CD1c-positive myeloid dendritic cell (primary cell): ENCODE results near the gene PTPRD.

ENCODE experiments used
- DNase-seq: peaks from one replicate; pipeline ENCODE4 v3.0.0-alpha.2; 2016; ENCODE audit errors: extremely low spot score

PTPRD gene

DNA sequence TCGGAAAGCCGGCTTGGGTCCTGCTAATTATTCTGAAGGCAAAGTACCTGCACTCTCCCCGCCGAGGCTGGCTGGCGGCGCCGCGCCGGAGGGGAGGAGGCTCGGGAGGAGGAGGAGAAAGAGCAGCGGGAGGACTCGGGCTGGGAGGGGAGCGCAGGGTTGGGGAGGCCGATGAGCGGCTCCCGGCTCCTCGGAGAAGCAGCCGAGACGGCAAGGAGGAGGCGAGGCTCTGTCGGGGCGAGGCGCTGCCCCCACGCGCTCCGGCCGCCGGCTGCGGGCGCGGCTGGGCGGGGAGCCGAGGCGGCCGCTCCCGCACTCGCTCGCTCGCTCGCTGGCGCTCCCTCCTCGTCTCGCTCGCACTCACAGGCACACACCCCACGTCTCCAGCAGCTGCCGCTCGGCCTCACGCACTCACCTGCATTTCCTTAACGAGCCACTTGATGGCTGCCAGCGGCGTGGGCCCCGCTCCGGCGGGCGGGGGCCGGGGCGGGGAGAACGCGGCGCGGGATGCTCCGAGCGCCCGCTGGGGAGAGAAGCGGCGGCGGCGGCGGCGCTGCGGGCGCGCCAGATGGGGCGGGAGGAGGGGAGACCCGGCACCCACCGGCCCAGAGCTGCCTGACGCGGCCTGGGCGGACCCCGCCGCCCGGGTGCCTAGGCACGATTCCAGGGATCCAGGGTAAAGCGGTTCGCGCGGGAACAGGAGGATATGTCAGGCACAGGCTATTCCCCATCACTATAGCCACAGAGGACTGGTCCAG, at the start of gene PTPRD:
PTPRD (minus strand) TSS at position 362 of the 758 bp plus-strand sequence.
- no peak for DNase-seq

- DNase-seq, result no peak
Measured at GRCh38 chr9:10661994-10662393, 49.2 kb upstream of the PTPRD start.

GRCh38 chr9:10661376-10661775, 48.6 kb upstream of the PTPRD start:
- no peak for DNase-seq

GRCh38 chr9:10651012-10651411, 38.2 kb upstream of the PTPRD start:
- DNase-seq, result no peak

- DNase-seq, result no peak
Measured at GRCh38 chr9:10649076-10649475, 36.3 kb upstream of the PTPRD start.

GRCh38 chr9:10633785-10634184, 21.0 kb upstream of the PTPRD start:
- DNase-seq, result no peak

DNA sequence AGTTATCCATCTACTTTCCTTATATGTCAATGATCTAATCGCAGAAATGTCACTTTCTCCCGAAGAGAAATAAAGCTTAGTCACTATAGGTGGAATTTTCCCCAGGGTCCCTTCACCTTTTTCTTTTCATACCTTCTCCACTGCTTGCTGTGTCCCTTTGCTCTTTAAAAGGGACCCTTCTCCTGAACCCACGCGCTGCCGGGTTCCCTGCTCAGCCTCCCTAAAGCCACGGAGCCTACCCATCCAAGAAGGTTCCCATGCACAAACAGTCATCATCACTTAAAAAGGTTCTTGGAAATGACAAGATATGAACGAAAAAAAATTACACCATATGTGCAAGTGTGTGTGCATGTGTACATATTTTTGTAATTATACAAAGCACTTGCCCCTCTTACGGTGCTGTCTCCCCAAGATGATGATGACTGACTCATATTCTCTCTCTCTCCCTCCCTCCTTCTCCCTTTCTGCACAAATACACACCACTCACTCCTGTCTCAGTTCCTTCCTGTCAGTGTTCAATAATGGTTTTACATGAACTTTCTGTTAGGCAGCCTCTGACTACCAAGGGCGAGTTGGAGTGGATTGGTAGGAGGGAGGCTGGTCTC, 1.5 kb upstream of the PTPRD start:
- DNase-seq, result no peak

DNA sequence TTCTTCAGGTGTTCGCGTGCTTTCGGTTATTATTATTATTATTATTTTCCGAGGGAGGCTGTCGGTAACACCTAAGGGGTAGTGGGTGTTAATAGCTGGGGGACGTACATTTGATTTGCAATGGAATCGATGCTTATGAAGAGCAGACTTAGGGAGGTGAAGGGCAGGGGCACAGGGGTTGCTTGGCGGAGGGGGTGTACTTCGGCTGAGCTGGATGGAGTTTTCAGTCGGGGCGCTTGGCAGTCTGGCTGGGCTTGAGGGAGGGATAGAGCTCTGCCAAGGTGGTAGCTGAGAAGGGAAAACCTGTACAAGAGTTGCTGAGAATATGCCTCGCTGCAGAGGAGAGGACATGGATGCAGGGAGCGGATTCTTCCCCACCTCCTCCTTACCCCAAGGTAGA, 617 bp upstream of the PTPRD start:
- no peak for DNase-seq

- DNase-seq, result no peak
Measured at GRCh38 chr9:10605388-10605787, 7.4 kb downstream of the PTPRD start.

GRCh38 chr9:10604927-10605326, 7.9 kb downstream of the PTPRD start:
- DNase-seq, result no peak

- DNase-seq, result no peak
Measured at GRCh38 chr9:10597801-10598200, 15.0 kb downstream of the PTPRD start.

- no peak for DNase-seq
Measured at GRCh38 chr9:10594482-10594881, 18.3 kb downstream of the PTPRD start.

DNA sequence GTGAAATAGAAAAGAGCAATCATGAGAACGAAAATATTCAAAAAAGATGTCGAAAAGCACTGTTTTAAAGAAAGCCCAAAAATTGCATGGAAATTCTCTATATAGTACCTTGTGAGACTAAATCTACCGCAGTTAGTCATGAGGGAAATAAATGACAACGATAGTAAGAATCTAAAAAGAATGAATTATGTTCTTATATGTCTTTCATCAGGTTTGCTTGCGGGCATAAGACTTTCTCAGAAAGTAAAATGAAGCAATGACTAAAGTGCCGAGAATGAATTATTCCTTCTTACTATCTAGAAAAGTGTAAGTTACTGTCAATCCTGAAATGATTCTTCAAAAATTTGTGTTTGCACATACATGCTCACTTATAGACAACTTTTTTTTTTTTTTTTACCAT, 26.4 kb downstream of the PTPRD start:
- no peak for DNase-seq

GRCh38 chr9:10571699-10572098, 41.1 kb downstream of the PTPRD start:
- DNase-seq, result no peak

DNA sequence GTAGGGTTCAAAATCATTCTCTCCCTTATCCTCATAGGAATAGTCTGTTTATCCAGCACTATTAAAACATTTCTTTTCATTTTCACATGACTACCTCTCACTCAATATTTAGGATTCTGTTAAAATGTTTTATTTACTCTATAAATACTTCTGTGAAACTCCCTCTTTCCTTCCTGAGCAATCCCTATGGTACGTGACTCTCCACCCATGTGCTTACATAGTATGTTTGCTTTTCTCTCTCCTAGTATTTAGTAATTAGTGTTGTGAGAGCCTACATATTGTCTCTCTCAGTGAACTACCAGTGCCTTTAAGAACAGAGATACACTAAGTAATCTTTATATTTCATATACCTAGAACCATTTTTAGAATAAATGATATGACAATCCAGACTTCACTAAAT, 46.0 kb downstream of the PTPRD start:
- DNase-seq, result no peak

GRCh38 chr9:10562581-10563343, 50.0 kb downstream of the PTPRD start:
- no peak for DNase-seq

DNA sequence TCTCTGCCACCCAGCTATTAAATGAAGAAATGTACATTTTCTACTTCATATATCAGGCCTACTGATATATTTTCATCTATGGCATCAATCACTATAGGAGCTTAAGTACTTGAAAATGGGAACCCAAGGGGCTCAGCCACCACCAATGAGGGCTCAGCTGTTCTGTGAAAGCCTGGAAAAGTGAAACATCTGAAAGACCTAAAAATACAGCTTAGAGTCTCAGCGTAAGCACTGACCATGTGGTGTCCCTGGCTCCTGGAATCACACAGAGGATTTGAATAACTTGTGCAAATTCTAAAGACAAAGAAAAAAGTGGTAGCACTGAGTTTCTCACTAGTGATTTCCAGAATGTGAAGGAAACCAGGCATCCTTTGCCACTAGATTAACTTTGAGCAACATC, 64.5 kb downstream of the PTPRD start:
- DNase-seq, result no peak

GRCh38 chr9:10538073-10538472, 74.7 kb downstream of the PTPRD start:
- no peak for DNase-seq

GRCh38 chr9:10534850-10535249, 78.0 kb downstream of the PTPRD start:
- no peak for DNase-seq

GRCh38 chr9:10525972-10526371, 86.8 kb downstream of the PTPRD start:
- no peak for DNase-seq

- DNase-seq, result no peak
Measured at GRCh38 chr9:10523164-10523563, 89.6 kb downstream of the PTPRD start.

GRCh38 chr9:10512144-10512543, 100.7 kb downstream of the PTPRD start:
- no peak for DNase-seq

DNA sequence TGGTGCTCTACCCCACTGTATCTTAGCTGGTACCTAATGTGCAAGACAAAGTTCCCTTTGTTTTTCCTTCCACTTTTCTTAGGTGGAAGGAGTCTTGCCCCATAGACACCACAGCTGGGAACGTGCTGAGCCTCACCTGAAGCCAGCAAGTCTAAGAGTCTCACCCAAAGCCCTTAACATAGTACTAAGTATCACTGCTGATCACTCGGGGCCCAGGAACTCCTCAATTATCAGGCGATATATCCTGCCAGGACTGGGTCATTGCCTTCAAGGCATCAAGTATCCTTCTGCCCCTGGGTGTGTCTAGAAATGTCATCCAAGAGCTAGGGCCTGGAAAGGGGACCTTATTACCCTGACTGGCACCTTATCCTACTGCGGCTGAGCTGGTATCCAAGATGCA, 123.9 kb downstream of the PTPRD start:
- no peak for DNase-seq
